ENCODE data around the gene APAF1.
A peak's percentile ranks its signal among the peaks of the same experiment; 100 is the strongest.

APAF1 gene

DNA sequence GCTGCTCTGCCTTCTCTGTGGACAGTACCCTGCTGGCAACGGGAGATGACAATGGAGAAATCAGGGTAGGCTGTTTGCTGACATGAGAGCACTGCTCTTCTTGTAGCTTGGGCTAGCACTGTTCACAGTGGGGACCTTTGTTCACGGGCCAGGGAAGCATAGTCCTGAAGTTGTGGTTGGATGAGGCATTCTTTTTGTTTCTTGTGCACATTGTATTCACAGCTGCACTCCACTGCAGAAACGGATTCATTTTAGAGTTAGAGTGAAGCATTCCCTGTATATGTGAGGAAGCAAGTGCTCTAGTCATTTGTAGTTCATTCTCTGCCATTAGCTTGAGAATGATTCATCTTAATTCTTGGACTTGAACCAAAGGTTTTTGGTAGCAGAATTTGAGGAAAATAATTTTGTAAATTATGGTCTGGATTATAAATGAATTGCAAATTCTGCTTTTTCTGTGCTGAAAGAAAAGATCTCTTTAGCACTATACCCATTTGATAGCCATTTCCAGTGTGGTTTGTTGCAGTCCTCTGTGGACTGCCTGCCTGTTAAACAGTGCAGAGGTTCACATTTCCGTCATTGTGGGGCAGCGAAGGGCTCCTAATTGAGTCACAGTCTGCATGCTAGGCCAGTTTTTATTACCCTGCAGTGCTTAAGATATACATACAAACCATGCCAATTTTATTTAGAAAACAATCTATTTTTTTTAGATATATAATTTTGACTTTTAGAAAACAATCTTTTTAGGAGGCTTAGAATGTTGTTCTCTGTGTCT, 80.6 kb downstream of the APAF1 start:
- peak; percentile 28 to 47 (median 38) for DNase-seq

DNA sequence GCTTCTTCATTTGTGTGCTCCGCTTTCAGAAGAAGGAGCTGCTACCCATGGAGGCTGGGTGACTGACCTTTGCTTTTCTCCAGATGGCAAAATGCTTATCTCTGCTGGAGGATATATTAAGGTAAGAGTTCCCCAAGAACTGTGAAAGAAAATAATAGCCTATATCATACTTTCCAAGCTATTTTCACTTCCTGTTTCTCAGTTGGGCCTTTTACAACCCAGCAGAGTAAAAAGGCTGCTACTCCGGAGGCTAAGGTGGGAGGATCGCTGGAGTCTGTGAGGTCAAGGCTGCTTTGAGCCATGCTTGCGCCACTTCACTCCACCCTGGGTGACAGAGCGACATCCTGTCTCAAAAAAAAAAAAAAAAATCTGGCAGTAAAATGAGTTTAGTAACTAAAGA, 82.1 kb downstream of the APAF1 start:
- peak; percentile 7 to 50 (median 17) for DNase-seq

DNA sequence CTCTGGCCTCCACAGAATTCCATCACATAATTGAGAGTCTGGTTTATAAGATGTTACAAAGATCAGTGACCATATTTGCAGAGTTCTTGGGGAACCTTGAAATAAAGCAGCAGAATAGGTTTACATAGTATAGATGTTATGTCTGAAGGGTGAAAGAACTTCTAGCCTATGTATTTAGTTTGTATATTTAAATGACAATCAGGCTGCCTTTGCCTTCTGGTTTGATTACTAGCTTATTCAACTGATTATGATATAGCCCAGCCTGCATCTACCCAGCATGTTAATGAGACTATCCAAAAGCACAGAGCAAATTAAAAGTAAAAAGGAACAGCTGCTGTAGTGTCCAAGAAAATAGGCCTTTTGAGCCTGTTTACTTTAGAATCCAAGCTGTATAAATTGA, 85.3 kb downstream of the APAF1 start:
- no peak for DNase-seq

DNA sequence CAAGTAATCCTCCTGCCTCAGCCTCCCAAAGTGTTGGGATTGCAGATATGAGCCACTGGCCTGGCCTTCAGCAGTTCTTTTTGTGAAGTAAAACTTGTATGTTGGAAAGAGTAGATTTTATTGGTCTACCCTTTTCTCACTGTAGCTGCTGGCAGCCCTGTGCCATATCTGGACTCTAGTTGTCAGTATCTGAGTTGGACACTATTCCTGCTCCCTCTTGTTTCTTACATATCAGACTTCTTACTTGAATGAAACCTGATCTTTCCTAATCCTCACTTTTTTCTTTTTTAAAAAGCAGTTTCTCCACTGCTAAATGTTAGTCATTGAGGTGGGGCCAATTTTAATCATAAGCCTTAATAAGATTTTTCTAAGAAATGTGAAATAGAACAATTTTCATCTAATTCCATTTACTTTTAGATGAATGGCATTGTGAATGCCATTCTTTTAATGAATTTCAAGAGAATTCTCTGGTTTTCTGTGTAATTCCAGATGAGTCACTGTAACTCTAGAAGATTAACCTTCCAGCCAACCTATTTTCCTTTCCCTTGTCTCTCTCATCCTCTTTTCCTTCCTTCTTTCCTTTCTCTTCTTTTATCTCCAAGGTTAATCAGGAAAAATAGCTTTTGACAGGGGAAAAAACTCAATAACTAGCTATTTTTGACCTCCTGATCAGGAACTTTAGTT, 88.7 kb downstream of the APAF1 start:
- no peak for DNase-seq

DNA sequence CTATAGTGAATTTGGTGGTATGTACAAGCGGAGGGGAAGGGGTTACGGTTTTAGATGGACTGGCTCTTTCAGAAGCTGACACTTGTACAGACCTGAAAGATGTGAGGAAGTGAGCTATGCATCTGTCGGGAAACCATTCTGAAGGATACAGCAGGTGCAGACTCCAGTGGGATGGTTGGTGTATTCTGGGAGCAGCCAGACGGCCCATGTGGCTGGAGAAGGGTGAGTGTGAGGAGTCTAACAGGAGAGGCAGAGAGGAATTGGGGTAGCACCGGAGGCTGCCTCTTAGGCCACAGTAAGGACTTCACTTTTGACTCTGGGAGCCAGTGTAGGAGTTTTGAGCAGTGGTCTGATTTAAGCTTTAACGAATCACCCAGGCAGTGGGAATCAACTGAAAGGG, 90.7 kb downstream of the APAF1 start:
- DNase-seq, result no peak

DNA sequence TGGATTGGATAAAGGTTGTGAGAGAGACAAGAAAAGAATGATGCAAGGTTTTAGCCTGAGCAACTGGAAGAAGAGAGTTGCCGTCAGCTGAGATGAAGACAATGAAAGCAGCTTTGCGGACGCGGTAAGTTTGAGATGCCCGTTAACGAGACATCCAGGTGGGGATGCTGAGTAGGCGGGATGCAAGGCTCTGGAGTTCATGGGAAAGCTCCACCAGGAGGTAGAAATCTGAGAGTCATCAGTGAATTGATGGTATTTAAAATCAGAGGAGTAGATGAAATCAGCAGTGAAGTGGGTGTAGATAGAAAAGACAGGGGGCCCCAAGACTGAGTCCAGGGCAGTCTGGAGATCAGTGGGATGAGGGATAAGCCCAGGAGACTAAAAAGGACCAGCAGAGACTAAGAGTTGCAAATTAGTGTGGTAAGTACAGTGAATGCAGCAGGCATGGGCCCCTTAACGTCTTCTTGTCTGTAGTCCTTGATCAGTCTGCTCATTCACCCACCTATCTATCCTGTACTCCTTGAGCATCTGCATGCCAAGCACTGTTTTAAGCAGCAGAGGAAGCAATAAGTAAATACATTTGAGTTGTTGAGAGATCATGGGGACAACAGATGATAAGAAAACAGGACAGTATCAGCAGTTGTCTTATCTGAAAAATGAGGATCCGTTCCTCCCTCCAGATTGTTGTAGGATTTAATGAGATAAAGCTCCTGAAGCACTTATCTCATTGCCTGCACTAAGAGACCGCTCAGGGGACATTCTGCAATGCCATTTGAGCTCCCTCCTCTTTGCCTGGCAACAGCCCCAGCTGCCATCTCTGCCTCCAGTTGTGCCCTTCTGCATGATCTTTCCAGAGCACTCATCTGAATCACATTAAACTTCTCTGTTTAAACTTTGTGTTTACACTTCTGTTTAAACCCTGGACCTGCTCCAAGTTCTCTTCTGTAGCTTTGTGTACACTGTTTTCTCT, 91.5 kb downstream of the APAF1 start:
- no peak for DNase-seq

DNA sequence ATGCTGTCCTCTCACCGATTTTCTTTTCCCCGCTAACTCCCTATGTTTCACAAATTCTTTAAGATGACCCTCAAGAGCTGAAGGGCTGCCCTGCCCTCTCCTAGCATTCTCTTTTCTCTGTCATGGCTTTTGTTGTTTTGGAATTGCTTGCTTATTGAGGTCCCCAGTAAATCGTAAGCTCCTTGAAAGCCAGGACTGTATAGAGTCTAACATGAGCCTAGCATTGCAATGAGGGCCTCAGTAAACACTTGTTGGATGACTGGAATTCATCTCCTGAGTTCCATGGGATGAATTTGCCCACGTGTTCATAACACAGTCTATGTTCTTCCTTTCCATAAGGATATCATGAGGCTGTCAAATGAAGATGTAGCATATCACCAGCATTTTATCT, 92.2 kb downstream of the APAF1 start:
- no peak for DNase-seq

DNA sequence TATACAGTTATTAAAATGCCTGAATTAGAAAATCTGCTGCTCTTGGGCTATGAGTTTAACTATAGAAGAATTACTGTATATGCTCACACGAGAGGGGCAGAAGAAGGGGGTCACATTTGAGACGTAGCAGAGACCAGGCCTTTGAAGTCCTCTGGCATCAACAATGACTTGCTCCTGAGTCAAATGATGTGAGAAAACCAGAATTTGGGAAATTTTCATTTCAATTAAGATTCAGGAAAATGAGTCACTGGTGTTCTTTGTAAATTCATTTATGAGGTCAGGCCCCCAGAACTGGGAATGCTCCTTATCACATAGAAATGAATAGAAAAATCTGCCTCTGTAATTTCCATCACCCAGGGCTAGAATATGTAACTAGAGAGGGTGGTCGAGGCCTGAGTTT, 92.9 kb downstream of the APAF1 start:
- no peak for DNase-seq

DNA sequence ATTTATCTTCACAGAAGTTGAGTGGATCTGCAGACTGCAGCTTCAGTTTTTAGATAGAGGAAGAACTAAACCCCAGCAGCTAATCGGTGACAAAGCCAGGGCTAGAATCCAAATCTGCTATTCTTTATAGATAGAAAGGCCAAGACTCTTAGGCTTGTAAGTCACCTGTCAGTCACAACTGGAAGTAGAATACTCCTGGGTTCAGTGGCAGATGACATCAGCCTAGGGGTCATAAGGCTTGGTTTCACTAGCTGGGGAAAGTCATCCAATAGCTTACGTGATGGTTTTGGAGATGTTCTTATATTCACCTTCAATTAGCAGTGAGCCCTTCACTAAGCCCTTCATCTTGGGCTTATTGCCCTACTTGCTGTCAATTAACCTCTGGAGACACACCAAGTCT, 93.4 kb downstream of the APAF1 start:
- DNase-seq, result no peak

DNA sequence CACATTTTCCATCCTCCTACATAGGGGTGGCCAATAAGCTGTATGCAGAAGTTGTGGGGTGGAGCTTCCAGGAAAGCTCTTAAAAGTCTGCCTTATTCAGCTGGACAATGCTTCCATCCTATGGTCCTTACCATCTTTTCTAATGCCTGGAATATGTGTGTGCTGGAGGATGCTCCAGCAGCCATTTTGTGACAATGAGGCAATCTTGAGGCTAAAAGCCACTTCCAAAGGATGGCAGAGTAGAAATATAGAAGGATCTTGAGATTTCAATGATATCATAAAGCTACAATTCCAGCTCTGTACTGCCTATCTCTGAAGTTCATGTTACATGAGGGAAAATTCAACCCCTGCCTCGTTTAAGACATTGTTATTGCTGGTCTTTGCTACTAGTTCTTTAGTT, 95.7 kb downstream of the APAF1 start:
- DNase-seq, result no peak

DNA sequence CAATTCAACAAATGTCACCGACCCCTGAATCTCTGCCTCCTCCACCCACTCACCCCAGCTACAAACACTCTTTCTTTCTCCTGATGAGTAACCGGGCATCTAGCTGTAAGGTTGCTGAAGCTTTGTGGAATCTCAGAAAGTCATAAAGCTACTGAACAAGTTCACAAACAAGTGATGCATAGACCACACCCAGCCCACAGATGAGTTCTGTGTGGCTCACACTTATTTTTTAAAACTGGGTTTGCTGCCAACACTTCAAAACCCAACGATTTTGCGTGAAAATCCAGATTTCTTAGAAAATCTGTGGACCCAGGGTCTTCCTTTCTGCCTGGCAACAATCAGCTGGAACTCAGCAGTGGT, 96.1 kb downstream of the APAF1 start:
- DNase-seq, result no peak

DNA sequence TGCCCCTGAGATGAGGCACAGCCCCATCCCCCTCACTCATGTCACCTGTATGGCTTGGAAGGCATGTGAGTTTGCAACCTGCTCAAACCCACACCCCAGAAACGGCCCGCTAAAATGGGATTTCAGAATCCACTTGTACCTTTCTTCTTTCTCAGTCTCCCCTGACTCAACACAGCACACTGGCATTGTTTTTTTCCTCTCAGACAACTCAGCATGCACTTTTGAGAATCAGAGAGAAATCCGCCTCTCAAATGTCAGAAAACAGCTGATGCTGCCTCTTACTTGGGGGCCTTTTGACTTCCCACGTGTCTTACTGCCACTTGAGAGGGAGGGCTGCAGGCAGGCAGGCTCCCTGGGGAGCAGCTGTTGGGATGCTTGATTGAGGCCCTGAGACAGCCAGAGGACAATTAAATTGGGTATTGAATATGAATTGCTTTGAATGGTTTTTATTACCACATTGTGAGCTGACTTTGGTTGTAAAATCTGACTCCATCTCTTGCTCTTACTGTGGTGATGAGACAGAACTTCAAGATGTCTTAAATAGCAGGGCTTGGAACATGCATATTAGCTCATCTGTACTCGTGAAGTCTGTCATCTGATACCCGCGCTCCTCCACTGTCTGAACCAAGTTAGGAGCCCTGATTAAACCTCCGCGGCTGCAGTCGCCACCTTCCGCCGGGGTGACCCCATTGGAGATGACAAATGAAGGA, 96.6 kb downstream of the APAF1 start:
- no peak for DNase-seq

DNA sequence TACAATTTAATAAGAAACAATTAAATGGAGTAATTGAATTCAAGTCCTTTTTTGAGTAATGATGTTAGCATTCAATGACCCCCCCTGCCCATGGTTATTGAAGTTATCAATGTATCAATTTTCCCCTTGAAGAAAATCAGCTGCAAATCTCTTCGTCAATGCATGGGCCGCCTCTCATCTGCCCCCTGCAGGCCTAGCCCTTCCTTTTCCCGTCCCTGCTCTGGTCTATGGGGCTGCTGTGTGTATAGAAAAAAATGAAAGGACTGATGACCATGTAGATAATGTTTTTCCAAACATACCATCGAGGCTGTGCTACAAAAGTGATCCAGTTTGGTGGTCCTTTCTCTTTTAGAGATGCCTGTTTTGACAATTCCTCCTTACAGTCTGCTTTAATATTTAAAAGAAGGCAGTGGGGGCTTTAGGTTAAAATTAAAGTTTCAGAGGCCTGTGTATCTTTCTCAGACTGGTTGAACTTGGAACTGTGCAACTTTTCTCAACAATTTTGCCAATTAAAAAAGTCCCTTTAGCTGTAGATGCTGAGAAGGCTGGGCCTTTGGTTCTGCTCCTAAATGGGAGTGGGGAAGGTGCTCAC, 98.4 kb downstream of the APAF1 start:
- peak; percentile 34 to 57 (median 48) for DNase-seq

DNA sequence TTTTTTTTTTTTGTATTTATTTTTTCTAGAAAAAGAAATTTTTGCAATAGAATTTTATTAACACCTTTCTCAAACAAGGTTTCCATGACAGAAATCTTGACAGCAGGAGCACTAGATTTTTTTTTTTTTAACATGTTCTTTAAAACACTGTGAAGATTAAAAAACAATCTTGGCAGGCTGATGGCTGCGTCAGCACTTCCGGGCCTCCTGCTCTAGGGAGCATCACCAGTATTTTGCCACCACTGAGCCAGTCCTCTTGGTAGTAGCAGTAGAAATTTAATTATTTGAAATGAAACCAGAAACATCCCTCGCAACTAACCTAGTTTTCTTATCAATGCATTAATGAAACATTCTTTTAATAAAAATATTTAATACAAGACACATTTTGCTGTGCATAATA, 99.6 kb downstream of the APAF1 start:
- no peak for DNase-seq

DNA sequence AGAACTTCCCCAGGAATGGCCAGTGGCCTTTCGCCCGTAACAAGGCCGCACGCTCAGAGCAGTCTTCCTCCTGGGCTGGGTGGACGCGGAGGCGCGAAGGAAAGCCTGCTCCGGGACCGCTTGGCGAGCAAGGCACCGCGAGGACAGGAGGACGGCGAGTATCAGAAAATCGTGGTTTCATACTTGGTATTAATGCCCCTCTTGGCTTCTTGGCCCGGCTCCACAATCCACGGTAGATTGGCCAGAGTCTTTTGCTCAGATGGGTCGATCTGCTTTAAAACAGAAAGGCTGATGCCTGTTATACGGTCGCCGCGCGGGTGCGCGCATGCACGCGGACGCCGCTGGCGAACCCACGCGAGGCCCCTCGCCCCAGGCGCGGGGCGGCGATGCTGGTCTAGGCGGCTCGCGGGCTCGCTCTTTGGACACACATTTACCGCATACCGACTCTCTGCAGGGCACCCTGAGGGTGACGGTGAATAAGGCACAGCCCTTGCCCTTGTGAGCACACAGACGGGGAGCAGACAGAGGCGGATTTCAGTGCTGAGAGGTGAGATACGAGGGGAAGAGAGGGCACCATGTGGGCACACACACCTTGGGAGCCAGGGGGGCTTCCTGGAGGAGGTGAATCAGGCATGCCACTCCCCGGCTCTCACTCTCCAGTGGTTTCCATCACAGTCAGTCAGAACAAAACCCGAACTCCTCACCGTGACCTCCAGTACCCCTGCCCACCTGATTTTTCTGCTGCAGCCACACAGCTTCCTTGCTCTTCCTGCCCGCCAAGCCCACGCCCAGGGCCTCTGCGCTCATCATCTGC, 100.7 kb downstream of the APAF1 start:
- peak; percentile 30 to 50 (median 37) for DNase-seq

DNA sequence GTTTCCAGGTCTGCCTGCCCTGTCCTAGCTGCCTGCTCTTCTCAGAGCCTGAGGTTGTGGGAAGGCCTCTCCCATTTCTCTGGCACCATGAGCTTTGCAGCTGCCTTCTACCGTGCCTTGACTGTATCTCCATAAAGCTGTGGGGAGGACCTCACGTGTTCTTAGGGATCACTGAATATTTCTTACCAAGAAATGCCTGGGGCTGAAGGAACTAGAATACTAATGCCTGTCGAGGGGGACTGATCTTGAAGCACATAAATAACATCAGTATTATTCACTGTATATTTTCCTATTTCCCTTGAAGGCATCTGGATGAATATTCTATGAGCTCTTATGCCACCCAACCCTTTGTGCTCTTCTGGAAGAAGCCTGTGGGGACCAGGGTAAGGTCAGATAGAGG, 103.4 kb downstream of the APAF1 start:
- no peak for DNase-seq

DNA sequence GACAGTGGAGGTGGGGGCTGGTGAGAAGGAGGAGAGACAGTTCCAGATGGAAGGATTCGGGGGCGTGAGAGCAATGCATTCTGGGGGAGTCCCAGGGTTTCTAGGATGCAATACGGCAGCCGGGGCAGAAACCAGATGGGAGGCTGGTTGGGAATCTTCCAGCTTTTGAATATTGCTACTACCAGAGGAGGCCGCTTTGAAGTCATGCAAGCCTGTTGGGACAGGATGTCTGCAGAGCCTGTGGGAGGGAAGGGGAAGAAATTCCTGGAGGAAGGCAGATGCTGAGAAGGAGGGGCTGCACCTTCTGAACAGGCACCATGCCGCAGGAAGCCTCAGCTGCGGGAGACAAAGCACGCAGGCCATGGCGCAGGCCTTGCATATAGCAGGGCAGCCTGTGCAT, 105.4 kb downstream of the APAF1 start:
- DNase-seq, result no peak

DNA sequence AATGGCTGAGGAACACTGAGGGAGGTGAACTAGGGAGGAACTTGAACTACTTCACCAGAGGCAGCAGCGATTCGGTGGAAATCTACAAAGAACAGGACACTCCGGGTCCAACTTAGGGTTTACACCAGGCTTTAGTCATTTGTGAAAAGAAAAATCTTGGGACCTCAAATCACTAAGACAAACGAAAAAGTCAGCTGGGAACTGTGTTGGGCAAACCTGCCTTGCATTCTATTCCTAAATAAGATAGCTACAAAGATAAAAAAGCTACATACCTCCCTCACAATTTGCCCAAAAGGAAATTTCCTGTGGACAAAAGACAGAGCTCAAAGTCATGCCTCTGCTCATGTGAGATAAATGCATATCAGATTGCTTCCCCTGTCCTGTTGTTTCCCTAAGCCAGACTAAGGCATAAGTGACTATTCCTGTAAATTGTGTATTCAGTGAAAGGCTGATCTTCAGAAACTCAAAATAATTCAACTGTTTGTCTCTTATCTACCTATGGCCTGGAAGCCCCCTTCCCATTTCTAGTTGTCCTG, 106.6 kb downstream of the APAF1 start:
- DNase-seq, result no peak

DNA sequence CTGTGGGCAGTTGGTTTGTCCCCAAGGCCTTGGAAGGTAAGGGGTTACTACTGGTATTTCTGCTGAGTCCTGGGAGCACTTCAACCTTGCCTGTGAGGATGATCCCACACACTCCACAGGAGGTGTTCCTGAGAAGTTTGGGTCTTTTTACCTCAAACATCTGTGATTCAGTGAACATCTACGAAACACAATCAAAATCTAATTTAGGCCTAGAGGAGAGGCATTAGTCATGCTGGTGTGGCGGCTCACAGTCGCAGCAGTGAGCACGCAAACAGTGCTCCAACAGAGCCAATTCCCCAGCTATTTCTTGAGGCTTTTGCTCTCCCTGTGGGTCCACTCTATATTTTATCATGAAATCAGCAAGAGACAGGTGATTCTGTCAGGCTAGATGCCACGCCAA, 107.6 kb downstream of the APAF1 start:
- DNase-seq, result no peak

DNA sequence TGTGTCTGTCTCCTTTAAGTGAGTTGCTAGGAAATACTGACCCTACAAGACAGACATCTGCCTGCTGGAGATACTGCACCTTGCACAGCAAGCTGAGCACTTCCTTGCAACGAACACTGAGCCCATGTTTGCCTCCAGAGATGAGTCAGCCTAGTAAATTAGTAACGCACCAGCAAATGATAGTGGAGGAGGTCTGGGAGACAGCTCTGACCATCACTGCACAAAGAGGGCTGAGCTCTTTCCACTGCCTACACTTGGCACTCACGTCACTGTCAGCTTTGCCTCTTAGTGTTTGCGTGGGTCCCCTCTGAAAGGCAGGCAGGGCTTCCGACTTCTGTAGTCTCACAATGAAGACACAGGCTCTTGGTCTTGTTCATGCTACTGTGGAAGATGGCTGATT, 109.0 kb downstream of the APAF1 start:
- DNase-seq, result no peak

DNA sequence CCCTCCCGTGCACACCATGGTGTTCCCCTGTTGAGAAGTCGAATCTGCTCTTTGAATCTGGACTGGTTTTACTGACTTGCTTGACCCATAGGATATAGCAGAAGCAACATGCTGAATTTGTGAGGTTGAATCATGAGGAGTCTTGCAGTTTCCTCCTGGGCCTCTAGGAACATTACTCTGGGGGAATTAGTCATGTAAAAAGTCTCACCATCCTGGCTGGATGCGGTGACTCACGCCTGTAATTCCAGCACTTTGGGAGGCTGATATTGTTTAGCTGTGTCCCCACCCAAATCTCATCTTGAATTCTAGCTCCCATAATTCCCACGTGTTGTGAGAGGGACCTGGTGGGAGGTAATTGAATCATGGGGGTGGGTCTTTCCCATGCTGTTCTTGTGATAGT, 110.8 kb downstream of the APAF1 start:
- peak; percentile 24 to 62 (median 41) for DNase-seq

All from suppressor macrophage treated with lipopolysaccharide for 1 hour (primary cell).